ENCODE data around the gene SYT3. TPM values are rescaled to one million over a fixed set of nuclear protein-coding genes. Genes with fewer than 3 reads are reported as not detected.
"Not testable (repeated sequence)": the region's sequence is repeated elsewhere in the genome, so short reads cannot be mapped to it uniquely, and the experiment has no call there.

The SYT3 gene
- total RNA-seq, 1 experiment from 2014 or later: not detected

- ATAC-seq (no peak), DNase-seq (ENCODE audit: low read depth, low spot score) (no peak)
- POLR2A ChIA-PET: no interaction called here
- Histone ChIP-seq H3K36me3 (ENCODE audit: control insufficient read depth, insufficient read depth, low read length) (no peaks in the 10 kb centered on the region), H3K4me3 (ENCODE audit: low read depth in 2 of 2, low read length in 2 of 2) (no peak overlapping the region), H3K27ac (ENCODE audit: low read length) (no peak overlapping the region), H3K4me1 (ENCODE audit: control insufficient read depth, insufficient read depth, low read length) (no peaks in the 10 kb centered on the region), H3K9me3 (ENCODE audit: control insufficient read depth, insufficient read depth, low read depth, low read length) (no peaks in the 10 kb centered on the region), H3K27me3 (ENCODE audit: control insufficient read depth, insufficient read depth, low read length) (no peaks in the 10 kb centered on the region)
- CTCF ChIA-PET: no interaction called here
- in situ Hi-C loops (cut with HindIII; ENCODE audit: low pct_unique_long_range_greater_than_20kb, low sequenced_read_pairs): no loop called here
- TF ChIP-seq TCF7L2 (IDR thresholded peaks at IDR 0.05; ENCODE audit: low read depth, low read length): no peak
- TF ChIP-seq REST (IDR thresholded peaks at IDR 0.05; ENCODE audit: insufficient read depth in 1 of 2, low read depth in 2 of 2, low read length in 1 of 2): no peak
- TF ChIP-seq SIN3A (IDR thresholded peaks at IDR 0.05; ENCODE audit: borderline replicate concordance, insufficient read depth, low read depth, low read length): no peak
- no peak for TF ChIP-seq CTCF (IDR thresholded peaks at IDR 0.05)
- TF ChIP-seq POLR2AphosphoS5 (IDR thresholded peaks at IDR 0.05; ENCODE audit: low read depth, low read length): no peak
- BruUV-seq (replicated peaks): no TSS peak
- intact Hi-C loops (cut with micrococcal nuclease; ENCODE audit: unreplicated experiment): no loop called here
These were observed 14.6 kb downstream of the SYT3 start for GRCh38 chr19:50624949-50625600.

- CTCF ChIA-PET: interaction anchor here (0.6 kb wide), 1 partner anchor 12 kb away, joined by 3 read pairs; no protein-coding TSS in a partner anchor
- POLR2A ChIA-PET; DNase-seq (ENCODE audit: low read depth, low spot score); H3K36me3 ChIP-seq (ENCODE audit: control insufficient read depth, insufficient read depth, low read length); intact Hi-C loops (cut with micrococcal nuclease; ENCODE audit: unreplicated experiment); BruUV-seq (replicated peaks); H3K4me3 ChIP-seq (ENCODE audit: low read depth in 2 of 2, low read length in 2 of 2); ATAC-seq; H3K4me1 ChIP-seq (ENCODE audit: control insufficient read depth, insufficient read depth, low read length); H3K27ac ChIP-seq (ENCODE audit: low read length); H3K9me3 ChIP-seq (ENCODE audit: control insufficient read depth, insufficient read depth, low read depth, low read length); H3K27me3 ChIP-seq (ENCODE audit: control insufficient read depth, insufficient read depth, low read length); in situ Hi-C loops (cut with HindIII; ENCODE audit: low pct_unique_long_range_greater_than_20kb, low sequenced_read_pairs): not testable (repeated sequence)
These were observed 19.2 kb downstream of the SYT3 start for GRCh38 chr19:50620394-50620906.

- ATAC-seq; POLR2A ChIA-PET; H3K27ac ChIP-seq (ENCODE audit: low read length); H3K27me3 ChIP-seq (ENCODE audit: control insufficient read depth, insufficient read depth, low read length); H3K4me3 ChIP-seq (ENCODE audit: low read depth in 2 of 2, low read length in 2 of 2); intact Hi-C loops (cut with micrococcal nuclease; ENCODE audit: unreplicated experiment); in situ Hi-C loops (cut with HindIII; ENCODE audit: low pct_unique_long_range_greater_than_20kb, low sequenced_read_pairs); DNase-seq (ENCODE audit: low read depth, low spot score); H3K36me3 ChIP-seq (ENCODE audit: control insufficient read depth, insufficient read depth, low read length); H3K9me3 ChIP-seq (ENCODE audit: control insufficient read depth, insufficient read depth, low read depth, low read length); BruUV-seq (replicated peaks); H3K4me1 ChIP-seq (ENCODE audit: control insufficient read depth, insufficient read depth, low read length); CTCF ChIA-PET: not testable (repeated sequence)
These were observed 20.5 kb downstream of the SYT3 start for GRCh38 chr19:50619184-50619583.

- H3K27ac ChIP-seq (ENCODE audit: low read length); intact Hi-C loops (cut with micrococcal nuclease; ENCODE audit: unreplicated experiment); H3K36me3 ChIP-seq (ENCODE audit: control insufficient read depth, insufficient read depth, low read length); ATAC-seq; CTCF ChIA-PET; H3K27me3 ChIP-seq (ENCODE audit: control insufficient read depth, insufficient read depth, low read length); in situ Hi-C loops (cut with HindIII; ENCODE audit: low pct_unique_long_range_greater_than_20kb, low sequenced_read_pairs); BruUV-seq (replicated peaks); H3K4me3 ChIP-seq (ENCODE audit: low read depth in 2 of 2, low read length in 2 of 2); DNase-seq (ENCODE audit: low read depth, low spot score); H3K9me3 ChIP-seq (ENCODE audit: control insufficient read depth, insufficient read depth, low read depth, low read length); POLR2A ChIA-PET; H3K4me1 ChIP-seq (ENCODE audit: control insufficient read depth, insufficient read depth, low read length): not testable (repeated sequence)
These were observed 21.3 kb downstream of the SYT3 start for GRCh38 chr19:50618379-50618778.

GRCh38 chr19:50612504-50613404 lies 26.9 kb downstream of the SYT3 start:
- in situ Hi-C loops (cut with HindIII; ENCODE audit: low pct_unique_long_range_greater_than_20kb, low sequenced_read_pairs); DNase-seq (ENCODE audit: low read depth, low spot score); H3K27me3 ChIP-seq (ENCODE audit: control insufficient read depth, insufficient read depth, low read length); H3K4me3 ChIP-seq (ENCODE audit: low read depth in 2 of 2, low read length in 2 of 2); H3K27ac ChIP-seq (ENCODE audit: low read length); CTCF ChIA-PET; H3K36me3 ChIP-seq (ENCODE audit: control insufficient read depth, insufficient read depth, low read length); H3K4me1 ChIP-seq (ENCODE audit: control insufficient read depth, insufficient read depth, low read length); POLR2A ChIA-PET; BruUV-seq (replicated peaks); ATAC-seq; H3K9me3 ChIP-seq (ENCODE audit: control insufficient read depth, insufficient read depth, low read depth, low read length); intact Hi-C loops (cut with micrococcal nuclease; ENCODE audit: unreplicated experiment): not testable (repeated sequence)
